ENCODE data around the gene SALL3.

The SALL3 gene

DNA sequence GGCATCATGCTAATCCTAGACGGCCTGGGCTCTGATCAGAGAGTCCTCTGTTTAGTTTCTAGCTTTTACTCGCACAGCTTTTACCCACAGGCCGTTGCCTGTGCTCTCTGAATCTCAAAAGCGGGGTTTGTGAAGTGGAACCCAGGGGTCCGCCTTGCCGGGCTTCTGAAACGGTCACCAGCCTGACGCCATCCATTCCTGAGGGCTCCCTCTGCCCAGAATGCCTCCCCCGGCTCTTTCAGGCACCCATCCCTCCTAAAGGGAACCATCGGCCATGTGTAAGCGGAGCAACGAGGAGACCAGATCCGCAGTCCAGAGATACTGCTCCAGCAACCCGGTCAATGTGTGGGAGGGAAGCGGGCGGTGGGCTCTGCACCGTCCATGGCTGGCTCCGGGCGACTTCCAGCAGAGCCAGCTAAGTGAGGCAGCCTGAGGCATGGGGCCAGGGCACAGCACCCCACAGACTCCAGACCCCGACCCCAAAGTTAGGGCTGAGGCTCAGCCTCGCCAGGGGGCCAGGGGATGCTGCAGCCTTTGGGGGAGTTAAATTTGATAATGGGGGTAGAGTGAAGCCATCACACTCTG, 28.8 kb downstream of the SALL3 start:
- DNase-seq = no peak

DNA sequence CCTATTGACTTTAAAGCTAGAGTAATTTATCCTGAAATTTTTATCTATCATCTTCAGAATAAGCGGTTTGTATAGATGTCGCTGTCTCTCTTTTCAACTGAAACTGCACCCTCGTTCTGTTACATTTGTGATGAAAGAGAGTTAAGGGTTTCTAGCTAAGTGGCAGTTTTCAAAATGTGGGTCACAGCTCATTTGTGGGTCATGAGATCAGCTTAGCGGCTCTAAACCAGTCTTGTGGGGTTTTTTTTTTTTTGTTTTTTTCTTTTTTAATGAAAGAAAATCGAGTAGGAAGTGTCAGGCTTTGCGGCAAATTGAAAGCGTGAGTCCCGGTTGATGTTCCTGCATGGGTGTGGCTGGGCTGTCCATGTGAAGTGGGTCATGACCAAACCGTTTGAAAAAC, 31.2 kb downstream of the SALL3 start:
- DNase-seq = no peak

DNA sequence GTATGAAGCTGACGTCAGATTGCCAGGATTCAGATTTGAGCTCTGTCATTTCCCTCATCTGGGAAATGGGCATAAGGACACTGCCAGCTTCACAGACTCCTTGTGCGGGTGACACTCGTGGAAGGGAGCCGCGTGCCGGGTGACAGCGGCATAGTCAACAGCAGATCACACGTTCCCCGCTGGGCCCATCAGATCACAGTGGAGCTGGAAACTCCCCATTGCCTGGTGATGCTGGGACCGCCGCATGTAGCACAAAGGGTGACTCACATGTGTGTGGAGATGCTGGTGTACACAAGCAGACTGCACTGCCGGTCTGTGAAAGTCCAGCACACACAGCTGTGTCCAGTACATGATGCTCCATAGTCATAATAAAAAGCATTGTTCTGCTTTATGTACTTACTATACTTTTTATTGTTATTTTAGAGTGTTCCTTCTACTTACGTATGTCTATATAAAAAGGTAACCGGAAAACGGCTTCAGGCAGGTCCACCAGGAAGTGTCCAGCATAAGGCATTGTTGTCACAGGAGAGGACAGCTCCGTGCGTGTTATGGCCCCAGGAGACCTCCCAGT, 31.8 kb downstream of the SALL3 start:
- DNase-seq = no peak

DNA sequence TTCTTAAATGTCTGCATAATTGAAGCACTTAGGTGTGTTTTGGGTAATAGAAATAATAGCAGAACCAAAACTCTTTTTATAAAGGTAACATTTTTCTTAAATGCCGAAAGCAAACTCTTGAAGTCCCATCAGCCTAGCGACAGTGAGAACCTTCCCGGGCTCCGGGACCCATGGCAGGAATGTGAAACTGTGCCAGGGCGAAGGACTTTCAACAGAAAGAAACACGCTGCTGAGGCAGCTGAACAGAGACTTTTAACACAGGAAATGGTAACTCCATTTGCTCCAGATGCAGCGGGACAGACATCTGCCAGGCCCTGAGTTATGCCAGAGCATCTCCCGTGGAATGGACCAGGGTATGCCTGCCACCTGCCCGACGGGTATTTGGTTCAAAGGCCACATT, 34.3 kb downstream of the SALL3 start:
- no peak for DNase-seq

DNA sequence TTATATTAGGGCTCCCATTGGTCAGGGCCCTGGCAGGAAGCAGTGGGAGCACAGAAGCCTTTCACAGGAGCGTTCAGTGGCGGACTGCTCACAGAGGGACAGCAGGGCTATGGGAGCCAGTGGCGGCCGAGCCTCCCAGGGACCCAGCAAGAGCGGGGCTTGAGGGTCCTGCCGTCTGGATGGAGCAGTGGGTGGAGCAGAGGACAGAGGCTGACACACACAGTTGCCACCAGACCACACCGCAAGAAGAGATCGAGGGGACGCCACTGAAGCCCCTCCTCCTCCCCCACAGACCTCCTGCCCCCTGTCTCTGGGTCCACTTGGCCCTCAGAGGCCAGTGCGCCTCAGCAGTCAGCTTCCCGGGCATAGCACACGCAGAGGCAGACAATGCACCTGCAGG, 39.3 kb downstream of the SALL3 start:
- DNase-seq = no peak

DNA sequence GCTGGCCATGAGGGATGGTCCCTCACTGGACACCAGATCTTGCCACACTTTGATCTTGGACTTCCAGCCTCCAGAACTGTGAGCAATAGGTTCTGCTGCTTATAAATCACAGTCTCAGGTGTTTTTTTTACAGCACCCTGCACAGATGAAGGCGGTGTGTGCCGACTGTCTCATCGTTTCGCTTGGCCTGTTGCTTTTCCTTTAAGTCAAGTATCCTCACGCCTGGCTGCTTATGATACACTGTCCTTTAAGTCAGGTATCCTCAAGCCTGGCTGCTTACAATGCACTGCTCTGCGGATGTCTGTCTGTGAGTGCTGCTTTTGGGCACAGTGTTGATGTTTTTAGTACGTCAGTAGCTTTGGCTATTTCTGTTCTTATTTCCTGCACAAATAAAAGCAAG, 40.3 kb downstream of the SALL3 start:
- DNase-seq = no peak

DNA sequence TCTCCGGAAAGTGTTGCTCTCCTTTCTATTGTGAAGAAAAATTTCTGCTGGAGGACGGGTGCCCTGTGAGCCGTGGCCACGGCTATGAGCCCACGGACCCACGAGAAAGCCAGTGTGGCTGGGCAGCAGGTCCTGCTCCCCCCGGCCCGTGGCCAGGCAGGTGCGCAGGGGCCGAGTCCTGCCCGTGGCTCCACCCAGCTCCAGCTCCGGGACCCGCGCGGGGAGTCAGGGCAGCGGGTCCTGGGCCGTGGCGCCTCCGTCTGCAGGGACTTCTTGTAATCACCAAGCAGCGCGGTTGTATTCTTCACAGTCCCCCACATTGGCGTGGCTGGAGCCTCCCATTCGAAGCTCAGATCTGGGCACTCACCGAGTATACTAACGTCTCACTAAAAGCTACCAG, 43.0 kb downstream of the SALL3 start:
- DNase-seq = no peak

DNA sequence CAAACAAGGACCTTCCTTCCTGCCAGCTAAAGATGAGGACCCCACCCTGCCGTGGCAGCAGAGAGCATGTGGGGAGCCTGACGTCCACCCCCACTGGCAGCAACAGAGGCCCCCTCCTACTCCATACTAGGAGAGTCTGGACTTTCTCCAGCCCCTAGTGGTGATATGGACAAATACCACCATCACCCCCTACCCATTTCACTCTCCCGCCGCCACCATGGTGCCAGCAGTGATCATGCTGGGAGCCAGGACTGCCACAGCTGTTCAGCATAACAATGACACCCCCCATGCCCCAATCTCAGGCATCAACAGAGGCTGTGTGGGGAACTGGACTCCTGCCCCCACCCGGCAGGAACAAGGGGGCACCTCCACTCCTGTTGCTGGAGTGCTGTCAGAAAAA, 46.9 kb downstream of the SALL3 start:
- DNase-seq = no peak

DNA sequence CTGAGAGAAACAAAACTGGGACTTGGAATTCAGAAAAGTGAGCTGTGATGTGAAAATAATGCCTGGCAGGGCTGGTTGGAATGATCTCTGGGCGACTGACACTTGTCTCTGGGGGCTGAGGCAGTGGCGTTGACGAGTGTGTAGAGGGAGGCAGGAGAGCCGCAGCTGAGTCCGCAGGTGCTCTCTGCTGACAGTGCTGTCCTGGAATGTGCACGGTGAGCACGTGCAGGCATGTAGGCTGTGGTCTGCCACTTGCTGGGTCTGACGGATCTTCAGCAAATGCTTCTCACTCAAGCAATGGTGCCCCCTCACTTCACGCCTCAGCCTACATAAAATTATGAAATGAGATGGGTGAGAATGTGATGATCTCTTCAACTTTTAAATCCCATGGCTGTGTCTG, 51.1 kb downstream of the SALL3 start:
- DNase-seq = no peak

DNA sequence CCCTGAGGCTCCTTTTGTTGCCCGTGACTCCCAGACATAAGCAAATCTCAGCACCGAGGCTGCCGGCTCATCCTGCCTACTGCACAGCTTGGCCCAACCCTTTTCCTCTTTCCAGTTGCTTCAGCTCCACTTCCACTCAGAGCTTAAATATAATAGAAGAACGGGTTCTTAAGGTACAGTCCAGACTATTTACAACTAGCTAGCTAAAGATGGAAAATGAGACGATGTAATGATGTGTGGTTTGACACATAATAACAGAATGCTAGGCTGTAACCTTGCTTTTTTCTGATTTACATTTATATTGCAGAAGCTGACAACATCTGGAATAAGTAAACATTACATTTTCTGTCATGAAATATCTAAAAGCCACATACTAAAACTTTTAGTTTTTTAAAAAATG, 62.7 kb downstream of the SALL3 start:
- DNase-seq = no peak

DNA sequence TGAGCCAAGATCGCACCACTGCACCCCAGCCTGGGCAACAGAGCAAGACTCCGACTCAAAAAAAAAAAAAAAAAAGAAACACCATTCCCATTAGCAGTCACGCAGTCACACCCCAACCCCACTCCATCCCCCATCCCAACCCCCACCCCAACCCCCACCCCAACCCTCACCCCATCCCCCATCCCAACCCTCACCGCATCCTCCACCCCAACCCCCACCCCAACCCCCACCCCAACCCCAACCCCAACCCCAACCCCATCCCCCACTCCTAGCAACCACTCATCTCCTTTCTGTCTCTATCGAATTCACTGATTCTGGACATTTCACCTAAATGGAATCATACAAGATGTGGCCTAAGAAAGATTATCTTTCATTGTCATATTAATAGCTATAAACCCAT, 63.7 kb downstream of the SALL3 start:
- no peak for DNase-seq

DNA sequence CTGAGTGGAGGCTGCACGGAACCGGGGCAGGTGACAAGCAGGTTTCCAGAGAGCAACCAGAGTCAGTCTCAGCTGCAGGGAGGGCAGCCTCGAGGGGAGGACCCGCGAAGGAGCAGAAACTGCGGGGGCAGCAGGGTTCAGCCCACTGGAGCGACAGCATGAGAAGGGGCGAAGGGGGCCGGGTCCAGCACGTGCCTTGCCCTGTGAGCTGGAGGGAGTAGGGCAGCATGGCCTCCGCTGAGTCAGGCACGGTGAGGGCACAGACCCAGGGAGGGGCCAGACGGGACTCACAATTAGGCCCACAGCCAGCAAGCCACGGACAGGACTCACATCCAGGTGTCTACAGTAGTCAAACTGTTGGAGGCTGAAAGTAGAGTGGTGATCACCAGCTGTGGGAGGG, 66.9 kb downstream of the SALL3 start:
- no peak for DNase-seq

DNA sequence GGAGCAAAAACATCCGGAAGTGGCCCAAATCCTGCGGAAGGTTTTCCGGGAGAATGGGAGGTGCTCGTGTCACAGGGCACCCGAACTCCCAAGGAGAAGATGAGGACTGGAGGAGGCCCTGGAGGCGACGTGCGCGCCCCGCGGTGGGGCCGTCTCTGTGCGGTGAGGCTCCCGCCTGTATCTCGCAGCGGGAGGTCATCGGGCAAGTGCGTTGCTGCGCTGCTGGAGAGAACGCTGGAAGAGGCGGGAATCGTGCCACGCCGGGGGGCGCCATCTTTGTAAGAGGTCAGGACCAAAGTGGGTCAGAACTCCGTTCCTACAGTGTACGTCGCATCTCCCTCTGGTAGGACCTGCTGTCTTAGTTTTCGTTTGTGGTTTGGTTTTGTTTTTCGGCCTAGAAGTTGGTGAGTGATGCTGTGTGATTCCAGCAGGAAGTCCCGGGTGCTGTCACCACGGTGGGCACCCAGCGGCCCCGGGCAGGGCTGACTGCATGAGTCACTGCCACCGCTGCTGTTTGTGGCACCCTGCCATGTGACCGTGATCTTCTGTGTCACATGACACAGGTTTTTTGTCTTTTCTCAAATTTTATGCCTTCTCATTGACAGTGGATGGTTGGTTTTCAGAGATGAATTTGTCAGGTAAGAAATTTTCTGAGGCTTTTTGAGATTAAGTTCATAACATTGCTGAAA, 68.1 kb downstream of the SALL3 start:
- DNase-seq = no peak

DNA sequence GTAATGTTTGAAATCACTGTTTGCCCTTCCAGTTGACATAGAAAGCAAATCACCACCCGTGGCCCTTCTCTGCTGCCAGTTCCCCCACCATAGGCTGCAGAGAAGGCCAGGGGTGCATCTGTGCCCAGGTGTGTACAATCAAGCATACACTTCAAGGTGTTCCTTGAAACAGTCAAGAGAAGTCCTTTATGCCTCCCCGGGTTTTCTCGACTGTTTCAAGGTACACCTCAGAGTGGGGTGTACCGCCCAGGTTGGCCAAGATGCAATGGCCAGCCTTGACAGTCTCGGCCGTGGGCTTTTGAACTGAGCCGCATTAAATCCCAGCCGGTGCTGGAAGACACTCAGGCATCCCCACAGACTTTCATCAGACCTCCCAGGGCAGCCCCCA, 68.6 kb downstream of the SALL3 start:
- no peak for DNase-seq

DNA sequence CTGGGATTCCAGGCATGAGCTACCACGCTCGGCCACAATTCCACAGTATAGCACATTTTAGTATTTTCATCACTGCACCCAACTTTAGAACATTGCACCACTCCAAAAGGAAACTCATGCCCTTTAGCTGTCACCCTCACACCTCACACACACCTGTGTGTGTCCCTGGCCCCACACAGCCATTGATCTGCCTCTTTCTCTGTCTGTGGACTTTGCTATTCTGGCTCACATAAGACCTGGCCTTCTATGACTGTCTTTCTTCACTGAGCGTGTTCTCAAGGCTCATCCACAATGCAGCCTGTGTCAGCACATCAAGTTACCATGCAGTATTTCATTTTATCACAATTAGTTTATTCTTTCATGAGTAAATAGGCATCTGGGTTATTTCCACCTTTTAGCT, 69.9 kb downstream of the SALL3 start:
- DNase-seq = no peak

Data from fibroblast of skin of abdomen (primary cell).